H1 (cell line): ENCODE data around the gene POLDIP3. TPM values are rescaled to one million over a fixed set of nuclear protein-coding genes. Genes with fewer than 3 reads are reported as not detected.

ENCODE experiments used
- CTCF ChIA-PET: fragments of 300-600 bp; sonication (Branson Sonifier 250); formaldehyde crosslinking; loops from one replicate; lab custom pipeline; 2021; ENCODE audit not compliant: partially characterized antibody; lab: Charles Lee
- POLR2A ChIA-PET: fragments of 300-600 bp; sonication (Branson Sonifier 250); formaldehyde crosslinking; loops from one replicate; lab custom pipeline; 2021; ENCODE audit warnings: inconsistent platforms; ENCODE audit not compliant: partially characterized antibody; lab: Charles Lee
- DNase-seq, 2 experiments: peaks; one replicate each; pipeline versions ENCODE4 v3.0.0 to v3.0.0-alpha.2; 2010 to 2022; ENCODE audit warnings: low spot score in 2 of 2, low read depth in 1 of 2, mixed read lengths in 1 of 2
- FAIRE-seq: peaks from 2 replicates; lab custom pipeline; 2011; peaks lifted over from hg19 to GRCh38; lab: Jason Lieb, UNC
- H2AFZ ChIP-seq: 2 replicates; pipeline ENCODE4 v1.8.1; 2012; ENCODE audit warnings: low read length, inconsistent platforms
- H2AK5ac ChIP-seq: 2 replicates; pipeline ENCODE4 v1.6.1; 2013; ENCODE audit warnings: low read depth, low read length
- H2BK120ac ChIP-seq: replicated peaks from 2 replicates; pipeline ENCODE3; 2013; ENCODE audit warnings: low read depth, low read length, inconsistent platforms
- H2BK12ac ChIP-seq: 2 replicates; pipeline ENCODE4 v1.6.1; 2013; ENCODE audit warnings: low read depth, low read length
- H2BK15ac ChIP-seq: 2 replicates; pipeline ENCODE4 v1.6.1; 2013; ENCODE audit warnings: low read length
- H2BK20ac ChIP-seq: 2 replicates; pipeline ENCODE4 v1.6.1; 2013; ENCODE audit warnings: low read length
- H2BK5ac ChIP-seq: 2 replicates; pipeline ENCODE4 v1.6.1; 2013; ENCODE audit warnings: low read depth, low read length
- H3K14ac ChIP-seq: 2 replicates; pipeline ENCODE4 v1.6.1; 2013; ENCODE audit warnings: inconsistent platforms; ENCODE audit not compliant: insufficient read length
- H3K18ac ChIP-seq: 2 replicates; pipeline ENCODE4 v1.6.1; 2013; ENCODE audit warnings: low read length; ENCODE audit errors: extremely low read depth
- H3K23ac ChIP-seq: 2 replicates; pipeline ENCODE4 v1.6.1; 2013; ENCODE audit warnings: inconsistent platforms; ENCODE audit not compliant: insufficient read length
- H3K23me2 ChIP-seq: 2 replicates; pipeline ENCODE4 v1.6.1; 2013; ENCODE audit warnings: low read depth, low read length
- H3K27ac ChIP-seq: 2 replicates; pipeline ENCODE4 v1.6.1; 2011; ENCODE audit warnings: low read depth, low read length, inconsistent platforms
- H3K27me3 ChIP-seq, 4 experiments: replicated peaks in 1 of 4; 1 replicate in 1 of 4; 2 replicates in 3 of 4; pipeline versions ENCODE4 v1.6.1 to v1.8.1; 2011 to 2013; ENCODE audit warnings: low read length in 3 of 4, mild to moderate bottlenecking in 3 of 4, inconsistent platforms in 2 of 4, mixed read lengths in 2 of 4, moderate library complexity in 1 of 4; ENCODE audit not compliant: control insufficient read depth in 3 of 4, insufficient read depth in 3 of 4; ENCODE audit errors: extremely low read depth in 1 of 4
- H3K36me3 ChIP-seq, 4 experiments: 2 replicates each; pipeline versions ENCODE4 v1.6.1 to v1.8.1; 2011 to 2013; ENCODE audit warnings: mild to moderate bottlenecking in 4 of 4, low read length in 3 of 4, moderate library complexity in 2 of 4, control low read depth in 1 of 4, inconsistent platforms in 1 of 4; ENCODE audit not compliant: insufficient read depth in 4 of 4, control insufficient read depth in 2 of 4
- H3K4ac ChIP-seq: replicated peaks from 2 replicates; pipeline ENCODE3; 2013; ENCODE audit warnings: low read length, low read depth, mixed read lengths, inconsistent platforms; ENCODE audit not compliant: insufficient read length
- H3K4me1 ChIP-seq, 4 experiments: replicated peaks in 1 of 4; 1 replicate in 1 of 4; 2 replicates in 3 of 4; pipeline versions ENCODE4 v1.6.1 to v1.8.1; 2011 to 2013; ENCODE audit warnings: low read length in 3 of 4, inconsistent platforms in 2 of 4, mixed read lengths in 1 of 4; ENCODE audit not compliant: insufficient read depth in 4 of 4, control insufficient read depth in 3 of 4
- H3K4me2 ChIP-seq, 2 experiments: 2 replicates each; pipeline versions ENCODE4 v1.6.1 to v1.8.1; 2011 to 2013; ENCODE audit warnings: low read depth in 2 of 2, low read length in 2 of 2, control low read depth in 1 of 2, inconsistent platforms in 1 of 2, mild to moderate bottlenecking in 1 of 2; ENCODE audit not compliant: insufficient read depth in 1 of 2
- H3K4me3 ChIP-seq, 4 experiments: fragments of 200-600, 300-600 bp in 1 of 4; sonication (generic), shearing (Covaris generic), sonication (Bioruptor Twin) in 1 of 4; 2 replicates each; pipeline versions ENCODE4 v1.5.1 to v1.8.1; 2011 to 2016; ENCODE audit warnings: low read length in 4 of 4, low read depth in 3 of 4, control low read depth in 2 of 4, inconsistent platforms in 2 of 4, mild to moderate bottlenecking in 2 of 4, mixed read lengths in 1 of 4, moderate library complexity in 1 of 4; ENCODE audit not compliant: insufficient read depth in 2 of 4; ENCODE audit errors: extremely low read depth in 1 of 4
- H3K56ac ChIP-seq: replicated peaks from 2 replicates; pipeline ENCODE3; 2013; ENCODE audit warnings: low read depth, mild to moderate bottlenecking, mixed read lengths, low read length, inconsistent platforms; ENCODE audit not compliant: insufficient read length
- H3K79me1 ChIP-seq: 2 replicates; pipeline ENCODE4 v1.6.1; 2013; ENCODE audit warnings: low read depth, low read length, control low read depth
- H3K79me2 ChIP-seq, 2 experiments: 2 replicates each; pipeline versions ENCODE4 v1.6.1 to v1.8.1; 2012 to 2013; ENCODE audit warnings: low read length in 2 of 2, mild to moderate bottlenecking in 2 of 2, inconsistent platforms in 1 of 2; ENCODE audit not compliant: insufficient read depth in 2 of 2, control insufficient read depth in 1 of 2
- H3K9ac ChIP-seq, 4 experiments: replicated peaks in 1 of 4; 1 replicate in 1 of 4; 2 replicates in 3 of 4; pipeline versions ENCODE4 v1.6.1 to v1.8.1; 2011 to 2013; ENCODE audit warnings: low read depth in 3 of 4, low read length in 3 of 4, control low read depth in 2 of 4, mild to moderate bottlenecking in 2 of 4, moderate library complexity in 2 of 4, inconsistent platforms in 1 of 4; ENCODE audit errors: extremely low read depth in 1 of 4
- H3K9me3 ChIP-seq, 2 experiments: 2 replicates each; pipeline versions ENCODE4 v1.6.1 to v1.8.1; 2012 to 2013; ENCODE audit warnings: mild to moderate bottlenecking in 2 of 2, moderate library complexity in 2 of 2, control low read depth in 1 of 2, inconsistent platforms in 1 of 2, low read depth in 1 of 2, low read length in 1 of 2, mixed read lengths in 1 of 2; ENCODE audit not compliant: insufficient read depth in 2 of 2
- H4K20me1 ChIP-seq, 2 experiments: replicated peaks in 1 of 2; 2 replicates each; pipeline versions ENCODE3 to v1.8.1; 2011 to 2013; ENCODE audit warnings: inconsistent platforms in 2 of 2, low read length in 2 of 2, mild to moderate bottlenecking in 1 of 2; ENCODE audit not compliant: insufficient read depth in 2 of 2, control insufficient read depth in 1 of 2
- H4K5ac ChIP-seq: 2 replicates; pipeline ENCODE4 v1.6.1; 2013; ENCODE audit warnings: low read length, low read depth, mixed read lengths, inconsistent platforms; ENCODE audit not compliant: insufficient read length
- H4K8ac ChIP-seq: 2 replicates; pipeline ENCODE4 v1.8.0; 2013; ENCODE audit warnings: mild to moderate bottlenecking, moderate library complexity, low read length, inconsistent platforms; ENCODE audit not compliant: insufficient read depth; ENCODE audit errors: extremely low read depth
- H4K91ac ChIP-seq: replicated peaks from 2 replicates; pipeline ENCODE3; 2013; ENCODE audit warnings: low read length, mixed read lengths, inconsistent platforms; ENCODE audit not compliant: insufficient read length
- BRCA1 ChIP-seq: IDR thresholded peaks from 2 replicates; pipeline ENCODE4 v1.6.1; 2012; ENCODE audit warnings: low read depth, low read length, improper control_type of control experiment
- CBX8 ChIP-seq: fragments of 300-800, 300-1000 bp; sonication (generic); IDR thresholded peaks from 2 replicates; pipeline ENCODE4 v1.7.1; 2016; ENCODE audit warnings: low read depth, low read length, borderline replicate concordance
- CEBPB ChIP-seq: IDR thresholded peaks from 2 replicates; pipeline ENCODE4 v1.6.1; 2012; ENCODE audit warnings: low read depth, low read length
- CTBP2 ChIP-seq: IDR thresholded peaks from 2 replicates; pipeline ENCODE4 v1.7.0; 2011; ENCODE audit warnings: borderline replicate concordance, mild to moderate bottlenecking, moderate library complexity, mixed read lengths, low read length; ENCODE audit not compliant: insufficient read depth, insufficient read length
- RAD21 ChIP-seq, 2 experiments: IDR thresholded peaks in 1 of 2; conservative IDR thresholded peaks in 1 of 2; 2 replicates each; pipeline ENCODE4 v1.6.1; 2011; ENCODE audit warnings: low read depth in 2 of 2, low read length in 2 of 2, improper control_type of control experiment in 1 of 2, inconsistent platforms in 1 of 2, mild to moderate bottlenecking in 1 of 2, moderate library complexity in 1 of 2
- SP4 ChIP-seq: IDR thresholded peaks from 2 replicates; pipeline ENCODE4 v1.6.1; 2012; ENCODE audit warnings: low read length, inconsistent platforms
- ZNF274 ChIP-seq: IDR thresholded peaks from 2 replicates; pipeline ENCODE4 v1.7.0; 2012; ENCODE audit warnings: low read length, borderline replicate concordance; ENCODE audit errors: extremely low read depth
- WGBS, 2 experiments: shearing (Covaris generic) in 1 of 2; methylation state at CpG; one replicate each; pipeline versions ENCODE4 v1.1.6 to v1.1.7; 2013 to 2015; ENCODE audit warnings: low lambda C conversion rate in 2 of 2, mixed read lengths in 2 of 2, inconsistent platforms in 1 of 2, low coverage in 1 of 2, missing lambda C conversion rate in 1 of 2; ENCODE audit not compliant: insufficient replicate concordance in 2 of 2, insufficient coverage in 1 of 2, insufficient read length in 1 of 2; ENCODE audit errors: extremely low coverage in 1 of 2, missing lambda C conversion rate in 1 of 2; 5-methylcytosine and 5-hydroxymethylcytosine counted together
- polyA plus RNA-seq, 7 experiments: library from polyadenylated mRNA; depleted of rRNA in 3 of 7; stranded (reverse) in 5 of 7; unstranded in 2 of 7; fragments of >200 nt in 5 of 7; fragments of 200-250 nt in 2 of 7; gene quantifications; 1 replicate in 5 of 7; 2 replicates in 1 of 7; 4 replicates in 1 of 7; pipeline versions ENCODE4 v1.2.1 to v1.2.3, GENCODE V29; 2011 to 2013; ENCODE audit warnings: missing spikeins in 2 of 7, mixed read lengths in 2 of 7
- total RNA-seq: library from RNA; stranded (reverse); fragmentation: NEBNext Ultra II Directional; extraction: Animal tissue kit (Norgen Biotek cat#: 25700); gene quantifications from 2 replicates; pipeline ENCODE4 v1.2.1, GENCODE V29; 2021
- TF ChIP-seq, protein P1 (sequence below): IDR thresholded peaks from 2 replicates; pipeline ENCODE4 v1.6.1; 2012; ENCODE audit warnings: inconsistent platforms
- TF ChIP-seq, protein P2 (sequence below): IDR thresholded peaks from 2 replicates; pipeline ENCODE4 v1.6.1; 2012; ENCODE audit warnings: low read length, inconsistent platforms
- TF ChIP-seq, protein P3 (sequence below): IDR thresholded peaks from 2 replicates; pipeline ENCODE4 v1.6.1; 2011; ENCODE audit warnings: low read length, improper control_type of control experiment

Gene POLDIP3
- total and polyA plus RNA-seq, 2 of the 8 experiments (the other 6 are each of a cell fraction or from before 2014, with no cell fraction given) = 43.5 to 84.6 TPM

DNA sequence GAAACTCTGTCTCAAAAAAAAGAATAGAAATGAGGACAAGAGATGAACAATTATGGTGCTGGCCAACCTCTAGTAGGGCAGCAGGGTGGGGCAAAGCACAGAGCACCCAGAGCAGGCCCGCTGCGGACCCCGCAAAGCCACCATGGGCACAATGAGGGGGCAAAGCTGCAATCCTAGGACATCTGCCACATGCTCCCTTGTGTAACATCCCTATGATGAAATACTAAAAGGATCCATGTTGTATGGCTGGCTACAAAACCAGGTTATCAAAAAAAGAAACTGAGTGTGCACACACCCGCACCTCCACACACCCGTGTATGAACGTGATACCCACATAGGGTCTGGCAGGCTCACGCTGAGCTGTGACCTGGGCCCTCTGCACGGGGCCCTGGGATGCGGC lies 18.3 kb upstream of the POLDIP3 start:
- H3K27me3 ChIP-seq = no peaks in the 10 kb centered on the region
- no peak overlapping the region for H3K9ac ChIP-seq
- no peaks in the 10 kb centered on the region for H3K4me1 ChIP-seq
- no peaks in the 10 kb centered on the region; the same call in 1 of the 2 replicates for H3K79me1 ChIP-seq
- H2BK20ac ChIP-seq = no peak overlapping the region
- WGBS, 2 experiments = 98% methylated on average over 9 of the region's 9 CpGs; no CpG with 5 or more reads in 1 of the 2 experiments
- no peak overlapping the region for H4K5ac ChIP-seq
- no peak overlapping the region for H2AK5ac ChIP-seq
- FAIRE-seq (no peak), DNase-seq (no peak)
- H3K56ac ChIP-seq = no peak overlapping the region
- H2BK15ac ChIP-seq = no peak overlapping the region
- H3K79me2 ChIP-seq = no peaks in the 10 kb centered on the region; a peak in 1 of 4 replicates
- no peak overlapping the region for H3K23ac ChIP-seq
- no peaks in the 10 kb centered on the region for H3K9me3 ChIP-seq
- H2BK120ac ChIP-seq = no peak overlapping the region
- H2AFZ ChIP-seq = no peak overlapping the region
- no peak overlapping the region for H3K14ac ChIP-seq
- POLR2A ChIA-PET = interaction anchor here (2.2 to 3.5 kb wide), 2 partner anchors 11 to 18 kb away, joined by 10 to 23 read pairs; partner anchors contain the start of gene POLDIP3
- H3K36me3 ChIP-seq = peaks cover 2 to 22% (median 12%) of the 10 kb centered on the region in 4 experiments; a peak in 5 of 8 replicates
- H2BK12ac ChIP-seq = no peak overlapping the region
- H3K4ac ChIP-seq = no peak overlapping the region
- no peaks in the 10 kb centered on the region for H3K23me2 ChIP-seq
- H3K4me3 ChIP-seq = no peak overlapping the region
- no peak overlapping the region for H3K4me2 ChIP-seq
- H2BK5ac ChIP-seq = no peak overlapping the region
- CTCF ChIA-PET = interaction anchor here (3.0 to 5.0 kb wide), 2 partner anchors 8 to 11 kb away, joined by 11 to 43 read pairs; partner anchors contain the start of gene ATP5MGL
- H4K8ac ChIP-seq = no peak overlapping the region
- H4K20me1 ChIP-seq = peaks cover 0 to 11% of the 10 kb centered on the region in 2 experiments
- H3K18ac ChIP-seq = no peak overlapping the region
- H3K27ac ChIP-seq = no peak overlapping the region
- H4K91ac ChIP-seq = no peak overlapping the region
- no peak for TF ChIP-seq CEBPB
- TF ChIP-seq CTBP2 = no peak
- no peak for TF ChIP-seq SP4
- no peak for TF ChIP-seq BRCA1
- TF ChIP-seq, protein P1, sequence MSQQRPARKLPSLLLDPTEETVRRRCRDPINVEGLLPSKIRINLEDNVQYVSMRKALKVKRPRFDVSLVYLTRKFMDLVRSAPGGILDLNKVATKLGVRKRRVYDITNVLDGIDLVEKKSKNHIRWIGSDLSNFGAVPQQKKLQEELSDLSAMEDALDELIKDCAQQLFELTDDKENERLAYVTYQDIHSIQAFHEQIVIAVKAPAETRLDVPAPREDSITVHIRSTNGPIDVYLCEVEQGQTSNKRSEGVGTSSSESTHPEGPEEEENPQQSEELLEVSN = no peak
- no peak for TF ChIP-seq CBX8
- TF ChIP-seq, protein P2, sequence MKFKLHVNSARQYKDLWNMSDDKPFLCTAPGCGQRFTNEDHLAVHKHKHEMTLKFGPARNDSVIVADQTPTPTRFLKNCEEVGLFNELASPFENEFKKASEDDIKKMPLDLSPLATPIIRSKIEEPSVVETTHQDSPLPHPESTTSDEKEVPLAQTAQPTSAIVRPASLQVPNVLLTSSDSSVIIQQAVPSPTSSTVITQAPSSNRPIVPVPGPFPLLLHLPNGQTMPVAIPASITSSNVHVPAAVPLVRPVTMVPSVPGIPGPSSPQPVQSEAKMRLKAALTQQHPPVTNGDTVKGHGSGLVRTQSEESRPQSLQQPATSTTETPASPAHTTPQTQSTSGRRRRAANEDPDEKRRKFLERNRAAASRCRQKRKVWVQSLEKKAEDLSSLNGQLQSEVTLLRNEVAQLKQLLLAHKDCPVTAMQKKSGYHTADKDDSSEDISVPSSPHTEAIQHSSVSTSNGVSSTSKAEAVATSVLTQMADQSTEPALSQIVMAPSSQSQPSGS = no peak
- TF ChIP-seq, protein P3, sequence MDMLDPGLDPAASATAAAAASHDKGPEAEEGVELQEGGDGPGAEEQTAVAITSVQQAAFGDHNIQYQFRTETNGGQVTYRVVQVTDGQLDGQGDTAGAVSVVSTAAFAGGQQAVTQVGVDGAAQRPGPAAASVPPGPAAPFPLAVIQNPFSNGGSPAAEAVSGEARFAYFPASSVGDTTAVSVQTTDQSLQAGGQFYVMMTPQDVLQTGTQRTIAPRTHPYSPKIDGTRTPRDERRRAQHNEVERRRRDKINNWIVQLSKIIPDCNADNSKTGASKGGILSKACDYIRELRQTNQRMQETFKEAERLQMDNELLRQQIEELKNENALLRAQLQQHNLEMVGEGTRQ = no peak
- TF ChIP-seq RAD21 (IDR thresholded peaks at IDR 0.05 in 1 of 2, conservative IDR thresholded peaks at IDR 0.05 in 1 of 2; ENCODE audit: low read depth in 2 of 2, low read length in 2 of 2) = no peak
- TF ChIP-seq ZNF274 = no peak
